HepG2 (cell line): ENCODE measurements around the gene SF1. TPM values are rescaled to one million over a fixed set of nuclear protein-coding genes. Genes with fewer than 3 reads are reported as not detected.

Source experiments
- ARID2 ChIP-seq: sonication (generic); formaldehyde crosslinking; IDR thresholded peaks from 2 replicates; pipeline ENCODE4 v1.8.1; 2022; ENCODE audit warnings: mild to moderate bottlenecking, missing genetic modification reagents, borderline replicate concordance
- ASH2L ChIP-seq: fragments of 300-600, 200-600 bp; sonication (generic); IDR thresholded peaks from 2 replicates; pipeline ENCODE4 v1.7.0; 2017; ENCODE audit warnings: low read depth, mild to moderate bottlenecking, moderate library complexity, mixed read lengths, low read length; ENCODE audit not compliant: insufficient read length
- CBFB ChIP-seq: sonication (generic); formaldehyde crosslinking; IDR thresholded peaks from 2 replicates; pipeline ENCODE4 v1.4.0; 2020; ENCODE audit warnings: missing genetic modification reagents
- CCDC6 ChIP-seq: sonication (generic); formaldehyde crosslinking; IDR thresholded peaks from 2 replicates; pipeline ENCODE4 v1.8.1; 2022; ENCODE audit warnings: mild to moderate bottlenecking, missing genetic modification reagents, moderate library complexity
- EZH2 ChIP-seq: conservative IDR thresholded peaks from 2 replicates; pipeline ENCODE4 v1.6.1; 2012; ENCODE audit warnings: mild to moderate bottlenecking, low read depth, low read length, moderate library complexity
- FOSL1 ChIP-seq: sonication (generic); formaldehyde crosslinking; IDR thresholded peaks from 2 replicates; pipeline ENCODE4 v1.9.0; 2021; ENCODE audit warnings: missing genetic modification reagents, borderline replicate concordance
- HIVEP1 ChIP-seq: sonication (generic); formaldehyde crosslinking; IDR thresholded peaks from 2 replicates; pipeline ENCODE4 v1.4.0; 2020; ENCODE audit warnings: mild to moderate bottlenecking, missing genetic modification reagents
- HNRNPLL ChIP-seq: fragments of 200-400 bp; formaldehyde crosslinking; IDR thresholded peaks from 2 replicates; pipeline ENCODE4 v1.6.1; 2017; ENCODE audit warnings: mild to moderate bottlenecking, low read depth, low read length; ENCODE audit not compliant: poor library complexity, severe bottlenecking
- MEIS2 ChIP-seq: sonication (generic); formaldehyde crosslinking; IDR thresholded peaks from 2 replicates; pipeline ENCODE4 v1.9.0; 2021; ENCODE audit warnings: mild to moderate bottlenecking, missing genetic modification reagents
- MTA1 ChIP-seq: sonication (generic); formaldehyde crosslinking; IDR thresholded peaks from 2 replicates; pipeline ENCODE4 v1.4.0; 2020; ENCODE audit warnings: missing genetic modification reagents, mild to moderate bottlenecking, borderline replicate concordance
- PCBP1 ChIP-seq: fragments of 200-400 bp; formaldehyde crosslinking; IDR thresholded peaks from 2 replicates; pipeline ENCODE4 v1.6.1; 2017; ENCODE audit warnings: mild to moderate bottlenecking, low read depth, low read length, borderline replicate concordance
- POLR2A ChIP-seq, 2 experiments: IDR thresholded peaks; 2 replicates each; pipeline ENCODE4 v1.6.1; 2011; ENCODE audit warnings: low read depth in 2 of 2, low read length in 2 of 2, mild to moderate bottlenecking in 1 of 2, moderate library complexity in 1 of 2; ENCODE audit not compliant: insufficient read depth in 1 of 2
- SALL1 ChIP-seq: sonication (generic); formaldehyde crosslinking; IDR thresholded peaks from 2 replicates; pipeline ENCODE4 v1.8.0; 2022; ENCODE audit warnings: mild to moderate bottlenecking, missing genetic modification reagents
- SMARCC2 ChIP-seq: fragments of 450-650 bp; IDR thresholded peaks from 2 replicates; pipeline ENCODE4 v1.6.1; 2017; ENCODE audit warnings: antibody characterized with exemption, mild to moderate bottlenecking
- SOX13 ChIP-seq, 3 experiments: fragments of 450-650 bp in 1 of 3; sonication (generic) in 1 of 3; formaldehyde crosslinking in 1 of 3; IDR thresholded peaks in 2 of 3; conservative IDR thresholded peaks in 1 of 3; 2 replicates each; pipeline versions ENCODE4 v1.5.0 to v1.6.1; 2016 to 2020; ENCODE audit warnings: antibody characterized with exemption in 1 of 3, mild to moderate bottlenecking in 1 of 3, missing compliant biosample characterization in 1 of 3, missing genetic modification reagents in 1 of 3, moderate library complexity in 1 of 3
- TFE3 ChIP-seq: IDR thresholded peaks from 2 replicates; pipeline ENCODE4 v1.6.1; 2016
- ZBTB7B ChIP-seq: sonication (generic); formaldehyde crosslinking; IDR thresholded peaks from 2 replicates; pipeline ENCODE4 v1.4.0; 2020; ENCODE audit warnings: missing genetic modification reagents
- ZEB1 ChIP-seq: IDR thresholded peaks from 2 replicates; pipeline ENCODE4 v1.6.1; 2012; ENCODE audit warnings: mild to moderate bottlenecking, low read depth, inconsistent platforms; ENCODE audit not compliant: insufficient replicate concordance
- ZFY ChIP-seq: sonication (generic); formaldehyde crosslinking; IDR thresholded peaks from 2 replicates; pipeline ENCODE4 v1.4.0; 2020; ENCODE audit warnings: missing genetic modification reagents
- ZNF260 ChIP-seq: sonication (generic); formaldehyde crosslinking; IDR thresholded peaks from 2 replicates; pipeline ENCODE4 v1.4.0; 2020; ENCODE audit warnings: missing genetic modification reagents, low read depth, mild to moderate bottlenecking, borderline replicate concordance
- ZNF331 ChIP-seq: sonication (generic); formaldehyde crosslinking; IDR thresholded peaks from 2 replicates; pipeline ENCODE4 v1.4.0; 2020; ENCODE audit warnings: missing genetic modification reagents
- ZNF367 ChIP-seq: sonication (generic); formaldehyde crosslinking; IDR thresholded peaks from 2 replicates; pipeline ENCODE4 v1.4.0; 2020; ENCODE audit warnings: missing genetic modification reagents, borderline replicate concordance
- ZNF430 ChIP-seq: sonication (generic); formaldehyde crosslinking; IDR thresholded peaks from 2 replicates; pipeline ENCODE4 v1.9.0; 2021; ENCODE audit warnings: mild to moderate bottlenecking, missing genetic modification reagents
- ZNF550 ChIP-seq: sonication (generic); formaldehyde crosslinking; IDR thresholded peaks from 2 replicates; pipeline ENCODE4 v1.4.0; 2020; ENCODE audit warnings: mild to moderate bottlenecking, missing genetic modification reagents, borderline replicate concordance
- ZNF607 ChIP-seq: sonication (generic); formaldehyde crosslinking; IDR thresholded peaks from 2 replicates; pipeline ENCODE4 v1.5.1; 2020; ENCODE audit warnings: missing genetic modification reagents, mild to moderate bottlenecking, borderline replicate concordance
- ZNF616 ChIP-seq: sonication (generic); formaldehyde crosslinking; IDR thresholded peaks from 2 replicates; pipeline ENCODE4 v1.5.0; 2020; ENCODE audit warnings: low read depth, mild to moderate bottlenecking, missing genetic modification reagents
- ZNF775 ChIP-seq: sonication (generic); formaldehyde crosslinking; IDR thresholded peaks from 2 replicates; pipeline ENCODE4 v1.4.0; 2020; ENCODE audit warnings: missing genetic modification reagents, mild to moderate bottlenecking, moderate library complexity, borderline replicate concordance
- ZSCAN22 ChIP-seq: sonication (generic); formaldehyde crosslinking; IDR thresholded peaks from 2 replicates; pipeline ENCODE4 v1.4.0; 2020; ENCODE audit warnings: mild to moderate bottlenecking, missing genetic modification reagents
- polyA plus RNA-seq, 8 experiments: library from polyadenylated mRNA; depleted of rRNA in 3 of 8; stranded (reverse) in 7 of 8; unstranded in 1 of 8; fragments of >200 nt; fragmentation: Illumina TruSeq in 4 of 8; extraction: Trizol in 4 of 8; gene quantifications; 2 replicates each; pipeline versions ENCODE4 v1.2.1 to v1.2.3, GENCODE V29; 2011 to 2016; ENCODE audit warnings: low read depth in 4 of 8, missing spikeins in 1 of 8, mixed read lengths in 1 of 8; ENCODE audit not compliant: insufficient read depth in 1 of 8
- total RNA-seq, 5 experiments: library from RNA; depleted of rRNA; stranded (reverse); fragments of >200 nt; fragmentation: Illumina TruSeq; extraction: Trizol; gene quantifications; 2 replicates each; pipeline ENCODE4 v1.2.3, GENCODE V29; 2016; ENCODE audit warnings: low read depth in 1 of 5
- TF ChIP-seq, protein P1 (sequence below): sonication (generic); formaldehyde crosslinking; IDR thresholded peaks from 2 replicates; pipeline ENCODE4 v1.8.1; 2022; ENCODE audit warnings: mild to moderate bottlenecking, missing genetic modification reagents

The SF1 gene
- total and polyA plus RNA-seq, 2 of the 13 experiments (the other 11 are each of a cell fraction or from before 2014, with no cell fraction given), result 55.5 to 70.4 TPM

GRCh38 chr11:64803158-64803845 lies 25.0 kb upstream of the SF1 start, which contains the start of gene MAP4K2 (continued):
- TF ChIP-seq FOSL1 (CRISPR knock-in tag) (no peak), ZNF616 (no peak), CCDC6 (CRISPR knock-in tag) (no peak), ZNF775 (CRISPR knock-in tag) (no peak), POLR2A (IDR thresholded peaks at IDR 0.05; ENCODE audit: insufficient read depth in 1 of 2, low read depth in 2 of 2, low read length in 2 of 2) (0 out of 4 replicates have a peak, but pooled peaks of 1 of the 2 experiments have one; percentile 40), TFE3 (CRISPR knock-in tag) (no peak), ZNF367 (CRISPR knock-in tag) (no peak), ASH2L (no peak), ZSCAN22 (CRISPR knock-in tag) (no peak), ZNF607 (CRISPR knock-in tag) (no peak), ZNF430 (CRISPR knock-in tag) (no peak), SMARCC2 (no peak), ZNF331 (CRISPR knock-in tag) (0 out of 2 replicates have a peak, but pooled peaks have one; percentile 24), ZEB1 (peak; percentile 43), MEIS2 (CRISPR knock-in tag) (peak; percentile 23; the same call in 1 of the 2 replicates), SOX13 (IDR thresholded peaks at IDR 0.05) (no peak), SOX13 (CRISPR knock-in tag; conservative IDR thresholded peaks at IDR 0.05 in 1 of 2, IDR thresholded peaks at IDR 0.05 in 1 of 2) (0 out of 4 replicates have a peak, but pooled peaks of 1 of the 2 experiments have one; percentile 5), HNRNPLL (peak; percentile 78), PCBP1 (no peak), ZFY (CRISPR knock-in tag) (peak; percentile 52; the same call in 1 of the 2 replicates), ZNF550 (CRISPR knock-in tag) (no peak), EZH2 (no peak), CBFB (CRISPR knock-in tag) (0 out of 2 replicates have a peak, but pooled peaks have one; percentile 25), MTA1 (no peak), SALL1 (CRISPR knock-in tag) (peak; percentile 15; the same call in 1 of the 2 replicates), ARID2 (CRISPR knock-in tag) (no peak), ZBTB7B (CRISPR knock-in tag) (no peak), HIVEP1 (CRISPR knock-in tag) (peak; percentile 89), ZNF260 (CRISPR knock-in tag) (no peak)
- TF ChIP-seq, protein P1, sequence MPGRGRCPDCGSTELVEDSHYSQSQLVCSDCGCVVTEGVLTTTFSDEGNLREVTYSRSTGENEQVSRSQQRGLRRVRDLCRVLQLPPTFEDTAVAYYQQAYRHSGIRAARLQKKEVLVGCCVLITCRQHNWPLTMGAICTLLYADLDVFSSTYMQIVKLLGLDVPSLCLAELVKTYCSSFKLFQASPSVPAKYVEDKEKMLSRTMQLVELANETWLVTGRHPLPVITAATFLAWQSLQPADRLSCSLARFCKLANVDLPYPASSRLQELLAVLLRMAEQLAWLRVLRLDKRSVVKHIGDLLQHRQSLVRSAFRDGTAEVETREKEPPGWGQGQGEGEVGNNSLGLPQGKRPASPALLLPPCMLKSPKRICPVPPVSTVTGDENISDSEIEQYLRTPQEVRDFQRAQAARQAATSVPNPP (CRISPR knock-in tag), result no peak
